Measurements from ENCODE around the gene RAB3B.

DNA sequence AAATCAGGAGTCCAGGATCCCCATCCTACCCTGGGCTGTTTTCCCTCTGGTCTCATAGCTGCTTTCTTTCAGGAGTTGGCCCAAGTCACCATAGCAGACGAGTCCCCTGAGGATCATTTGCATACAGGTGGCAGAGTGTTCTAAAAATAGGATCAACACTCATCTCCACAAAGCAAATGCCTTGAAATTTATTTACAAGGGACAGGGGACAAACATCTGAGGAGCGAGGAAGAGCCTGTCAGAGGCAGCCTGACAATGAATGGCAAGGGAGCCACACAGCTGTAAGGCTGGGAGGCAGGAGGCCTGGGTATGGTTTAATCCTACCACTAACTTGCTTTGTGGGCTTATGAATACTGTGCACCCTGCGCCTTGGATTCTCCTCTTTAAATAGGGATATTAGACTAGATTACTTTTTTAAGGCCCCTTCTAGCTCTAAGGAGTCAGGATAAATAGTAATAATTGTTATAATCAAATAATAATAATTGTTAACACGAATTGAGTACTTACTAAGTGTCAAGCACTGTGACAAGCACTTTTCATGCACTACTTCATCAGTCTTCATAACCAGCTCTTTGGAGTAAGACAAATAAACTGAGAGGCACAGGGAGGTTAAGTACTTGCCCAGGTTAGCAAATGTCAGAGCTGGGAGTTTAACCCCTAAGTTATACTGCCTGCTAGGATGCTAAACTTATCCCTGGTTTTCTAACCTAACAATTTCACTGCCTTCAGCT is 34.5 kb downstream of the RAB3B start:
- no peak for TF ChIP-seq ETS2 (tag; IDR thresholded peaks at IDR 0.05; ENCODE audit: borderline replicate concordance, poor library complexity, severe bottlenecking)
- TF ChIP-seq U2AF2 (optimal IDR thresholded peaks at IDR 0.05; ENCODE audit: low read depth, low read length), result no peak
- TF ChIP-seq, protein P1, sequence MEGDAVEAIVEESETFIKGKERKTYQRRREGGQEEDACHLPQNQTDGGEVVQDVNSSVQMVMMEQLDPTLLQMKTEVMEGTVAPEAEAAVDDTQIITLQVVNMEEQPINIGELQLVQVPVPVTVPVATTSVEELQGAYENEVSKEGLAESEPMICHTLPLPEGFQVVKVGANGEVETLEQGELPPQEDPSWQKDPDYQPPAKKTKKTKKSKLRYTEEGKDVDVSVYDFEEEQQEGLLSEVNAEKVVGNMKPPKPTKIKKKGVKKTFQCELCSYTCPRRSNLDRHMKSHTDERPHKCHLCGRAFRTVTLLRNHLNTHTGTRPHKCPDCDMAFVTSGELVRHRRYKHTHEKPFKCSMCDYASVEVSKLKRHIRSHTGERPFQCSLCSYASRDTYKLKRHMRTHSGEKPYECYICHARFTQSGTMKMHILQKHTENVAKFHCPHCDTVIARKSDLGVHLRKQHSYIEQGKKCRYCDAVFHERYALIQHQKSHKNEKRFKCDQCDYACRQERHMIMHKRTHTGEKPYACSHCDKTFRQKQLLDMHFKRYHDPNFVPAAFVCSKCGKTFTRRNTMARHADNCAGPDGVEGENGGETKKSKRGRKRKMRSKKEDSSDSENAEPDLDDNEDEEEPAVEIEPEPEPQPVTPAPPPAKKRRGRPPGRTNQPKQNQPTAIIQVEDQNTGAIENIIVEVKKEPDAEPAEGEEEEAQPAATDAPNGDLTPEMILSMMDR (IDR thresholded peaks at IDR 0.05 in 2 of 3, conservative IDR thresholded peaks at IDR 0.05 in 1 of 3; ENCODE audit: insufficient read depth in 2 of 3, low read depth in 1 of 3, low read length in 3 of 3), result no peak
- TF ChIP-seq, protein P2, sequence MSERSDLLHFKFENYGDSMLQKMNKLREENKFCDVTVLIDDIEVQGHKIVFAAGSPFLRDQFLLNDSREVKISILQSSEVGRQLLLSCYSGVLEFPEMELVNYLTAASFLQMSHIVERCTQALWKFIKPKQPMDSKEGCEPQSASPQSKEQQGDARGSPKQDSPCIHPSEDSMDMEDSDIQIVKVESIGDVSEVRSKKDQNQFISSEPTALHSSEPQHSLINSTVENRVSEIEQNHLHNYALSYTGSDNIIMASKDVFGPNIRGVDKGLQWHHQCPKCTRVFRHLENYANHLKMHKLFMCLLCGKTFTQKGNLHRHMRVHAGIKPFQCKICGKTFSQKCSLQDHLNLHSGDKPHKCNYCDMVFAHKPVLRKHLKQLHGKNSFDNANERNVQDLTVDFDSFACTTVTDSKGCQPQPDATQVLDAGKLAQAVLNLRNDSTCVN (CRISPR knock-in tag; IDR thresholded peaks at IDR 0.05), result no peak
- TF ChIP-seq TEAD2 (tag; IDR thresholded peaks at IDR 0.05), result no peak
- no peak for TF ChIP-seq ZFP36 (IDR thresholded peaks at IDR 0.05; ENCODE audit: low read depth, low read length, partially characterized antibody)
- no peak for TF ChIP-seq ZNF232 (CRISPR knock-in tag; IDR thresholded peaks at IDR 0.05)
- TF ChIP-seq, protein P3, sequence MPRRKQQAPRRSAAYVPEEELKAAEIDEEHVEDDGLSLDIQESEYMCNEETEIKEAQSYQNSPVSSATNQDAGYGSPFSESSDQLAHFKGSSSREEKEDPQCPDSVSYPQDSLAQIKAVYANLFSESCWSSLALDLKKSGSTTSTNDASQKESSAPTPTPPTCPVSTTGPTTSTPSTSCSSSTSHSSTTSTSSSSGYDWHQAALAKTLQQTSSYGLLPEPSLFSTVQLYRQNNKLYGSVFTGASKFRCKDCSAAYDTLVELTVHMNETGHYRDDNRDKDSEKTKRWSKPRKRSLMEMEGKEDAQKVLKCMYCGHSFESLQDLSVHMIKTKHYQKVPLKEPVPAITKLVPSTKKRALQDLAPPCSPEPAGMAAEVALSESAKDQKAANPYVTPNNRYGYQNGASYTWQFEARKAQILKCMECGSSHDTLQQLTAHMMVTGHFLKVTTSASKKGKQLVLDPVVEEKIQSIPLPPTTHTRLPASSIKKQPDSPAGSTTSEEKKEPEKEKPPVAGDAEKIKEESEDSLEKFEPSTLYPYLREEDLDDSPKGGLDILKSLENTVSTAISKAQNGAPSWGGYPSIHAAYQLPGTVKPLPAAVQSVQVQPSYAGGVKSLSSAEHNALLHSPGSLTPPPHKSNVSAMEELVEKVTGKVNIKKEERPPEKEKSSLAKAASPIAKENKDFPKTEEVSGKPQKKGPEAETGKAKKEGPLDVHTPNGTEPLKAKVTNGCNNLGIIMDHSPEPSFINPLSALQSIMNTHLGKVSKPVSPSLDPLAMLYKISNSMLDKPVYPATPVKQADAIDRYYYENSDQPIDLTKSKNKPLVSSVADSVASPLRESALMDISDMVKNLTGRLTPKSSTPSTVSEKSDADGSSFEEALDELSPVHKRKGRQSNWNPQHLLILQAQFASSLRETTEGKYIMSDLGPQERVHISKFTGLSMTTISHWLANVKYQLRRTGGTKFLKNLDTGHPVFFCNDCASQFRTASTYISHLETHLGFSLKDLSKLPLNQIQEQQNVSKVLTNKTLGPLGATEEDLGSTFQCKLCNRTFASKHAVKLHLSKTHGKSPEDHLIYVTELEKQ (CRISPR knock-in tag; IDR thresholded peaks at IDR 0.05), result no peak
- TF ChIP-seq YY1 (IDR thresholded peaks at IDR 0.05; ENCODE audit: borderline replicate concordance in 1 of 3, control insufficient read depth in 1 of 3, extremely low read depth in 1 of 3, insufficient read depth in 3 of 3, insufficient read length in 1 of 3, insufficient replicate concordance in 2 of 3, low read depth in 1 of 3, low read length in 2 of 3), result no peak
